Spinal cord (tissue), 10 donors: ENCODE results near the gene SHF. TPM values are rescaled to one million over a fixed set of nuclear protein-coding genes. Genes with fewer than 3 reads are reported as not detected.

ENCODE experiments used
- DNase-seq, 6 donors: peaks; one replicate each; pipeline versions ENCODE4 v3.0.0 to v3.0.0-alpha.2; 2013 to 2015; ENCODE audit warnings: low spot score in 6 of 6, low read depth in 4 of 6
- H3K27ac ChIP-seq: one replicate; pipeline ENCODE4 v1.5.1; 2013; ENCODE audit warnings: low read depth, low read length, control low read depth
- H3K27me3 ChIP-seq: one replicate; pipeline ENCODE4 v1.6.1; 2013; ENCODE audit warnings: low read length; ENCODE audit not compliant: control insufficient read depth, insufficient read depth
- H3K36me3 ChIP-seq: one replicate; pipeline ENCODE4 v1.6.1; 2013; ENCODE audit warnings: low read length; ENCODE audit not compliant: control insufficient read depth, insufficient read depth
- H3K4me1 ChIP-seq: one replicate; pipeline ENCODE4 v1.6.1; 2013; ENCODE audit warnings: low read length; ENCODE audit not compliant: control insufficient read depth, insufficient read depth
- H3K4me3 ChIP-seq: one replicate; pipeline ENCODE4 v1.5.1; 2013; ENCODE audit warnings: low read depth, low read length, control low read depth
- H3K9me3 ChIP-seq: one replicate; pipeline ENCODE4 v1.6.1; 2013; ENCODE audit warnings: low read length; ENCODE audit not compliant: control insufficient read depth, insufficient read depth
- WGBS: methylation state at CpG from one replicate; pipeline ENCODE4 v1.1.5; 2013; ENCODE audit warnings: missing lambda C conversion rate; ENCODE audit not compliant: insufficient coverage; 5-methylcytosine and 5-hydroxymethylcytosine counted together
- polyA plus RNA-seq, 2 donors: library from polyadenylated mRNA; unstranded; fragments of 120-200 nt; gene quantifications; one replicate each; pipeline ENCODE4 v1.2.1, GENCODE V29; 2013; ENCODE audit not compliant: insufficient read length in 2 of 2
- total RNA-seq, 2 donors: library from RNA; depleted of rRNA in 1 of 2; stranded (reverse); fragments of 120-200 nt in 1 of 2; fragments of >200 nt in 1 of 2; gene quantifications; one replicate each; pipeline versions ENCODE4 v1.2.3 to v1.2.4, GENCODE V29; 2013 to 2014
- donor health status: healthy.

SHF gene
- total and polyA plus RNA-seq, 4 donors: 15.2 to 73.3 (median 44.6) TPM

- Histone ChIP-seq H3K9me3 (no peaks in the 10 kb centered on the region), H3K4me1 (peaks cover 23% of the 10 kb centered on the region), H3K27ac (peak overlapping the region; percentile 99), H3K36me3 (no peaks in the 10 kb centered on the region), H3K27me3 (no peaks in the 10 kb centered on the region), H3K4me3 (peak overlapping the region; percentile 76)
- peak; percentile 87 to 99 (median 92) for DNase-seq
- WGBS: 0% methylated on average over 29 of the region's 34 CpGs
These were observed 12.4 kb upstream of the SHF start for GRCh38 chr15:45200001-45200798.

GRCh38 chr15:45199136-45199810 lies 11.5 kb upstream of the SHF start:
- H3K4me1 ChIP-seq: peaks cover 23% of the 10 kb centered on the region
- H3K4me3 ChIP-seq: peak overlapping the region; percentile 76
- no peaks in the 10 kb centered on the region for H3K9me3 ChIP-seq
- H3K27ac ChIP-seq: peak overlapping the region; percentile 99
- peak in 3 of 6 donors; percentile 53 to 84 (median 77) for DNase-seq
- WGBS: under 1% methylated on average over 18 of the region's 25 CpGs
- H3K36me3 ChIP-seq: no peaks in the 10 kb centered on the region
- H3K27me3 ChIP-seq: no peaks in the 10 kb centered on the region

- H3K9me3 ChIP-seq: no peaks in the 10 kb centered on the region
- H3K36me3 ChIP-seq: no peaks in the 10 kb centered on the region
- peak overlapping the region; percentile 99 for H3K27ac ChIP-seq
- peaks cover 23% of the 10 kb centered on the region for H3K4me1 ChIP-seq
- no peaks in the 10 kb centered on the region for H3K27me3 ChIP-seq
- WGBS: under 1% methylated on average over 42 of the region's 42 CpGs
- H3K4me3 ChIP-seq: peak overlapping the region; percentile 76
- DNase-seq: peak; percentile 93 to 99 (median 98)
These were observed 10.8 kb upstream of the SHF start for GRCh38 chr15:45198337-45199135.

GRCh38 chr15:45197512-45197911 lies 9.7 kb upstream of the SHF start:
- no CpG with 5 or more reads among the region's 3 CpGs for WGBS
- peaks cover 23% of the 10 kb centered on the region for H3K4me1 ChIP-seq
- H3K36me3 ChIP-seq: no peaks in the 10 kb centered on the region
- H3K4me3 ChIP-seq: peak overlapping the region; percentile 76
- H3K27me3 ChIP-seq: no peaks in the 10 kb centered on the region
- peak in 1 of 6 donors; percentile 29 for DNase-seq
- no peaks in the 10 kb centered on the region for H3K9me3 ChIP-seq
- no peak overlapping the region for H3K27ac ChIP-seq

GRCh38 chr15:45187578-45187893 lies 230 bp downstream of the SHF start:
- WGBS: 0% methylated on average over 35 of the region's 43 CpGs
- Histone ChIP-seq H3K27me3 (no peaks in the 10 kb centered on the region), H3K4me3 (peak overlapping the region; percentile 47), H3K36me3 (peaks cover 10% of the 10 kb centered on the region), H3K27ac (no peak overlapping the region), H3K4me1 (peaks cover 48% of the 10 kb centered on the region), H3K9me3 (no peaks in the 10 kb centered on the region)
- peak in 1 of 6 donors; percentile 43 for DNase-seq

GRCh38 chr15:45186771-45187577 lies 792 bp downstream of the SHF start:
- Histone ChIP-seq H3K27me3 (no peaks in the 10 kb centered on the region), H3K9me3 (no peaks in the 10 kb centered on the region), H3K36me3 (peaks cover 10% of the 10 kb centered on the region), H3K27ac (peak overlapping the region; percentile 64), H3K4me1 (peaks cover 48% of the 10 kb centered on the region), H3K4me3 (peak overlapping the region; percentile 47)
- 3% methylated on average over 40 of the region's 42 CpGs for WGBS
- DNase-seq: peak in 2 of 6 donors; percentile 49 to 55

- H3K9me3 ChIP-seq: no peaks in the 10 kb centered on the region
- peak overlapping the region; percentile 47 for H3K4me3 ChIP-seq
- peaks cover 12% of the 10 kb centered on the region for H3K36me3 ChIP-seq
- H3K27ac ChIP-seq: peak overlapping the region; percentile 64
- no peaks in the 10 kb centered on the region for H3K27me3 ChIP-seq
- H3K4me1 ChIP-seq: peaks cover 50% of the 10 kb centered on the region
- 27% methylated on average over 1 of the region's 8 CpGs for WGBS
- no peak for DNase-seq
These were observed 1.6 kb downstream of the SHF start for GRCh38 chr15:45185903-45186770.

GRCh38 chr15:45185069-45185779 lies 2.5 kb downstream of the SHF start:
- Histone ChIP-seq H3K27me3 (no peaks in the 10 kb centered on the region), H3K27ac (no peak overlapping the region), H3K4me1 (peaks cover 53% of the 10 kb centered on the region), H3K36me3 (peaks cover 17% of the 10 kb centered on the region), H3K4me3 (no peak overlapping the region), H3K9me3 (no peaks in the 10 kb centered on the region)
- WGBS: no CpG with 5 or more reads among the region's 3 CpGs
- DNase-seq: no peak
